Measurements from ENCODE around the gene KRI1.

Gene KRI1

DNA sequence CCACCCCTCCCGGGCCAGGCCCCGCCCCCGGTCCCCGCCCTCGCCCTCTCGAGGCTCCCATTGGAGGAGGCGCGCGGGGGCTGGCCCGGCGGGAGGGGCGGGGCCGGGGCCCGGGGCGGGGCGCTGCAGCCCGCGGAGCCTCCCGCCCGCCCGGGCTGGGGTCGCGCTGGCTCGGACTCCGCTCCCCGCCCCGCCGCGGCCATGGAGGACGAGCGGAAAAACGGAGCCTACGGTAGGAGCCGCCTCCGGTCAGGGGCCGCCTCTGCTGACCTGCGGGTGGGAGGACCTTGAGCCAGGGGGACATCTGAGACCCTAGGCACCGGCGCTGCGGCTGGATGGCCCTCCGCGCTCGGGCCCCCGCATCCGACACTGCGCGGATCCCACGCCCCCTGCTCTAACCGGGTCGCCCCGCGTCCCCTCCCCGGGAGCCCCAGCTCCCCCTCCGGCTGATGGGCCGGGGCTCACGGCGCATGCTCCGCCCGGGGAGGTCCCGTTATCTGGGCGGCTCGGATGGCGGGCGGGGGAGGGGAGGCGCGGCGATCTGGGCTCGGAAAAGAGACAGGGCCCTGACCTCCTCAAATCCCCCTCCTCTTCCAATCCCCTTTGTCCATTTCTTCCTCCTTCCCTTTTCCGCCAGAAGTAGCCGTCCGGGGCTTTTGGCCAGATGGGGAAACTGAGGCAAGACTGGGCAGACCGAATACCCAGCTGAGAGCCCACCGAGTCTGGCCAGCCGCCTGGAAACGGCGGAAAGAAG, 36.7 kb upstream of the KRI1 start:
- Histone ChIP-seq H3K9me2 (ENCODE audit: low read depth, low read length) (no peaks in the 10 kb centered on the region), H3K79me2 (ENCODE audit: insufficient read depth, low read length) (peaks cover 30% of the 10 kb centered on the region), H3K27me3 (ENCODE audit: insufficient read depth, low read length) (no peaks in the 10 kb centered on the region; the same call in 1 of the 2 replicates), H3K9me3 (ENCODE audit: low read length) (no peaks in the 10 kb centered on the region), H3K27ac (ENCODE audit: low read depth, low read length, poor library complexity, severe bottlenecking) (peak overlapping the region; percentile 98), H3K36me3 (ENCODE audit: insufficient read depth, low read length) (no peaks in the 10 kb centered on the region), H2AFZ (ENCODE audit: low read length) (no peak overlapping the region), H4K20me1 (ENCODE audit: insufficient read depth, low read length) (no peaks in the 10 kb centered on the region), H3F3A (ENCODE audit: insufficient read depth, low read length) (no peaks in the 10 kb centered on the region), H3K4me3 (ENCODE audit: low read depth, low read length, poor library complexity, severe bottlenecking) (peak overlapping the region; percentile 83), H3K4me2 (ENCODE audit: low read length) (peak overlapping the region; percentile 69), H3K9ac (ENCODE audit: low read length) (peak overlapping the region; percentile 95), H3K4me1 (ENCODE audit: insufficient read depth, low read length, severe bottlenecking) (peaks cover 19% of the 10 kb centered on the region)
- TF ChIP-seq, protein P1, sequence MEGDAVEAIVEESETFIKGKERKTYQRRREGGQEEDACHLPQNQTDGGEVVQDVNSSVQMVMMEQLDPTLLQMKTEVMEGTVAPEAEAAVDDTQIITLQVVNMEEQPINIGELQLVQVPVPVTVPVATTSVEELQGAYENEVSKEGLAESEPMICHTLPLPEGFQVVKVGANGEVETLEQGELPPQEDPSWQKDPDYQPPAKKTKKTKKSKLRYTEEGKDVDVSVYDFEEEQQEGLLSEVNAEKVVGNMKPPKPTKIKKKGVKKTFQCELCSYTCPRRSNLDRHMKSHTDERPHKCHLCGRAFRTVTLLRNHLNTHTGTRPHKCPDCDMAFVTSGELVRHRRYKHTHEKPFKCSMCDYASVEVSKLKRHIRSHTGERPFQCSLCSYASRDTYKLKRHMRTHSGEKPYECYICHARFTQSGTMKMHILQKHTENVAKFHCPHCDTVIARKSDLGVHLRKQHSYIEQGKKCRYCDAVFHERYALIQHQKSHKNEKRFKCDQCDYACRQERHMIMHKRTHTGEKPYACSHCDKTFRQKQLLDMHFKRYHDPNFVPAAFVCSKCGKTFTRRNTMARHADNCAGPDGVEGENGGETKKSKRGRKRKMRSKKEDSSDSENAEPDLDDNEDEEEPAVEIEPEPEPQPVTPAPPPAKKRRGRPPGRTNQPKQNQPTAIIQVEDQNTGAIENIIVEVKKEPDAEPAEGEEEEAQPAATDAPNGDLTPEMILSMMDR (IDR thresholded peaks at IDR 0.05; ENCODE audit: low read length) = no peak
- TF ChIP-seq EZH2 (IDR thresholded peaks at IDR 0.05; ENCODE audit: borderline replicate concordance, low read length) = no peak

DNA sequence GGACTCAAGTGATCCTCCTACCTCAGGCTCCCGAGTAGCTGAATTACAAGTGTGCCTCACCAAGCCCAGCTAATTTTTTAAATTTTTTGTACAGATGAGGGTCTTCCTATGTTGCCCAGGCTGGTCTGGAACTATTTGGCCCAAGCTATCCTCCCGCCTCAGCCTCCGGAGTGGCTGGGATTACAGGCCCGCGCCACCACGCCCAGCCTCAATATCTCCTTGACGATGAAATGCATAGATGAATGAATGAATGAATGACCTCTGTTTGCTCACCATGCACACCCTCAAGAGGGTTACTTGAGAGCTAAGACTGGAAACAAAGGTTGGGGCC, 36.2 kb upstream of the KRI1 start:
- Histone ChIP-seq H3K4me3 (ENCODE audit: low read depth, low read length, poor library complexity, severe bottlenecking) (peak overlapping the region; percentile 27), H3F3A (ENCODE audit: insufficient read depth, low read length) (no peaks in the 10 kb centered on the region), H3K36me3 (ENCODE audit: insufficient read depth, low read length) (no peaks in the 10 kb centered on the region), H3K27me3 (ENCODE audit: insufficient read depth, low read length) (no peaks in the 10 kb centered on the region; the same call in 1 of the 2 replicates), H4K20me1 (ENCODE audit: insufficient read depth, low read length) (no peaks in the 10 kb centered on the region), H3K4me2 (ENCODE audit: low read length) (peak overlapping the region; percentile 47; the same call in 1 of the 2 replicates), H3K4me1 (ENCODE audit: insufficient read depth, low read length, severe bottlenecking) (peaks cover 20% of the 10 kb centered on the region), H2AFZ (ENCODE audit: low read length) (no peak overlapping the region), H3K27ac (ENCODE audit: low read depth, low read length, poor library complexity, severe bottlenecking) (no peak overlapping the region), H3K79me2 (ENCODE audit: insufficient read depth, low read length) (peaks cover 25% of the 10 kb centered on the region), H3K9me3 (ENCODE audit: low read length) (no peaks in the 10 kb centered on the region), H3K9me2 (ENCODE audit: low read depth, low read length) (no peaks in the 10 kb centered on the region), H3K9ac (ENCODE audit: low read length) (no peak overlapping the region)
- no peak for TF ChIP-seq EZH2 (IDR thresholded peaks at IDR 0.05; ENCODE audit: borderline replicate concordance, low read length)
- TF ChIP-seq, protein P1 (IDR thresholded peaks at IDR 0.05; ENCODE audit: low read length) = no peak

DNA sequence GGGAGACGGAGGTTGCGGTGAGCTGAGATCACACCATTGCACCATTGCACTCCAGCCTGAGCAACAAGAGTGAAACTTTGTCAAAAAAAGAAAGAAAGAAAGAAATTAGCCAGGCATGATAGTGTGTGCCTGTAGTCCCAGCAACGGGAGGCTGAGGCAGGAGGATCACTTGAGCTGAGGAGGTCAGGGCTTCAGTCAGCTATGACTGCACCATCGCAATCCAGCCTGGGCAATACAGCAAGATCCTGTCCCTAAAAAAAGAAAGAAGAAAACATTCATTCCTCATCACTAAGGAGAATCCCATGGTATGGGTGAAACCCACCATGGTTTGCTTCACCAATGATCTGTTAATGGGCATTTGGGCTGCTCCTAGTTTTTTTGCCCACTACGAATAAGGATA, 34.3 kb upstream of the KRI1 start:
- peaks cover 37% of the 10 kb centered on the region for H3K4me1 ChIP-seq (ENCODE audit: insufficient read depth, low read length, severe bottlenecking)
- TF ChIP-seq, protein P1 (IDR thresholded peaks at IDR 0.05; ENCODE audit: low read length) = no peak
- TF ChIP-seq EZH2 (IDR thresholded peaks at IDR 0.05; ENCODE audit: borderline replicate concordance, low read length) = no peak

More for the DNA sequence above, 34.3 kb upstream of the KRI1 start:
- Histone ChIP-seq H3K9ac (ENCODE audit: low read length) (no peak overlapping the region), H3K9me3 (ENCODE audit: low read length) (no peaks in the 10 kb centered on the region), H2AFZ (ENCODE audit: low read length) (no peak overlapping the region), H3K79me2 (ENCODE audit: insufficient read depth, low read length) (peaks cover 10% of the 10 kb centered on the region), H3K9me2 (ENCODE audit: low read depth, low read length) (no peaks in the 10 kb centered on the region), H3K4me3 (ENCODE audit: low read depth, low read length, poor library complexity, severe bottlenecking) (no peak overlapping the region), H3K4me2 (ENCODE audit: low read length) (no peak overlapping the region), H4K20me1 (ENCODE audit: insufficient read depth, low read length) (no peaks in the 10 kb centered on the region), H3K36me3 (ENCODE audit: insufficient read depth, low read length) (no peaks in the 10 kb centered on the region), H3K27me3 (ENCODE audit: insufficient read depth, low read length) (no peaks in the 10 kb centered on the region; the same call in 1 of the 2 replicates), H3F3A (ENCODE audit: insufficient read depth, low read length) (no peaks in the 10 kb centered on the region), H3K27ac (ENCODE audit: low read depth, low read length, poor library complexity, severe bottlenecking) (no peak overlapping the region)
